A673 (cell line): ENCODE measurements around the gene SSMEM1.
"Not testable (repeated sequence)": the region's sequence is repeated elsewhere in the genome, so short reads cannot be mapped to it uniquely, and the experiment has no call there.

ENCODE experiments used
- CTCF ChIP-seq: fragments of 300-800, 200-600 bp; sonication (generic); conservative IDR thresholded peaks from 2 replicates; pipeline ENCODE4 v1.5.1; 2017; ENCODE audit warnings: low read depth, mild to moderate bottlenecking, antibody characterized with exemption, low read length, moderate library complexity, mixed read lengths
- EZH2 ChIP-seq: fragments of 200-600 bp; sonication (generic); IDR thresholded peaks from 2 replicates; pipeline ENCODE4 v1.6.1; 2017; ENCODE audit warnings: borderline replicate concordance, low read depth, mild to moderate bottlenecking, mixed read lengths, antibody characterized with exemption, low read length; ENCODE audit not compliant: poor library complexity, severe bottlenecking

DNA sequence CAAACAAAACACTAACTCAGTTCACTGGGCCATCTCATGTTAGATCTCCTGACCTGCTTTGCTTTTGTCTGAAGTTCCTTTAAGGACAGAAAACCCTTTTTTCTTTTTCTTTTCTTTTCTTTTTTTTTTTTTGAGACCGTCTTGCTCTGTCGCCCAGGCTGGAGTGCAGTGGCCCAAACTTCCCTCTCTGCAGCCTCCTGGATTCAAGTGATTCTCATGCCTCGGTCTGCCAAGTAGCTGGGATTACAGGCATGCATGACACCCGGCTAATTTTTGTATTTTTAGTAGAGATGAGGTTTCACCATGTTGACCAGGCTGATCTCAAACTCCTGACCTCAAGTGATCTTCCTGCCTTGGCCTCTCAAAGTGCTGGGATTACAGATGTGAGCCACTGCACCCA lies 28.7 kb downstream of the SSMEM1 start:
- TF ChIP-seq CTCF, EZH2: not testable (repeated sequence)
